ENCODE data around the gene NALCN. TPM values are rescaled to one million over a fixed set of nuclear protein-coding genes. Genes with fewer than 3 reads are reported as not detected.

Gene NALCN
- total RNA-seq, 2 donors from 2014 or later = 0.11 TPM; not detected in 1

DNA sequence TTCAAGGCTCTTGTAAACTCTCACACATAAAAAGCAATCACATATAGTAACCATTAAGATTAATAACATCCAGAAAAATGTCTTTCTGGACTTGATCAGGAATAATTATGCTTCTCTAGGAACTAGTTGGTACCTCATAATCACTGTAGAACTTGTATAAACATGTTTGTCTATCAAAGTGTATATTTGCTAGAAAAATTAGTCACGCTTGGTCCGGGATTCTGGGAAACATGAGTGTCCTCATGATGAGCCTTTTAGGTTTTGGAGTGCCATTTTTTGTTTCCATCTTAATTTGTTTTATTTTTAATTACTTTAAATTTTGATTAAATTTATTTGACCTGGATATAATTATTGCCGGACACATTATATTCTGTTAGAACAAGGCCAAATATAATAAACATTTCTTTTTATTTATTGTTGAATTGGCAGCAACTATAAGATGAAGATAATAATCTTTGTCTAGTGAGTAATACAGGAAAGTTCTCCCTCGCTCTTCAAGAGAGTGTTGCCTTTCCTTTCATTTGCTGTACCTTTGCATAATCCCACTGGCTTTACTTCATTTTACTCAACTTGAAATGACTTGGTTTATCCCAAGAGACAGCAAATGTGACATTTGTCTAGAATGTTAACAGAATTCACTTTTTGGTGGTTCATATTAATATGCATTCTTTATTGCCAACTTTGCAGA lies 207.0 kb downstream of the NALCN start:
- Histone ChIP-seq H3K36me3 (ENCODE audit: control insufficient read depth, insufficient read depth, low read length) (no peaks in the 10 kb centered on the region), H3K9me3 (ENCODE audit: control insufficient read depth, low read length) (no peaks in the 10 kb centered on the region), H3K27me3 (ENCODE audit: control insufficient read depth, insufficient read depth, low read length, poor library complexity, severe bottlenecking) (no peaks in the 10 kb centered on the region), H3K9ac (ENCODE audit: extremely low read depth, low read length, poor library complexity, severe bottlenecking) (no peak overlapping the region), H3K4me1 (ENCODE audit: control insufficient read depth, insufficient read depth, low read length) (no peaks in the 10 kb centered on the region), H3K27ac (ENCODE audit: low read depth, low read length) (no peak overlapping the region), H3K4me3 (ENCODE audit: low read length) (no peak overlapping the region)
- Mint-ChIP-seq H3K27me3 (ENCODE audit: insufficient read depth) (no peaks in the 10 kb centered on the region), H3K4me1 (no peaks in the 10 kb centered on the region), H3K36me3 (ENCODE audit: low read depth) (no peaks in the 10 kb centered on the region), H3K27ac (no peak overlapping the region), H3K9me3 (peaks cover 4% of the 10 kb centered on the region), H3K4me3 (no peak overlapping the region)
- 96% methylated on average over 3 of the region's 4 CpGs; no CpG with 5 or more reads in 1 of the 2 experiments for WGBS, 2 experiments (ENCODE audit: insufficient coverage in 1 of 2, insufficient read length in 1 of 2)
- TF ChIP-seq, protein P1, sequence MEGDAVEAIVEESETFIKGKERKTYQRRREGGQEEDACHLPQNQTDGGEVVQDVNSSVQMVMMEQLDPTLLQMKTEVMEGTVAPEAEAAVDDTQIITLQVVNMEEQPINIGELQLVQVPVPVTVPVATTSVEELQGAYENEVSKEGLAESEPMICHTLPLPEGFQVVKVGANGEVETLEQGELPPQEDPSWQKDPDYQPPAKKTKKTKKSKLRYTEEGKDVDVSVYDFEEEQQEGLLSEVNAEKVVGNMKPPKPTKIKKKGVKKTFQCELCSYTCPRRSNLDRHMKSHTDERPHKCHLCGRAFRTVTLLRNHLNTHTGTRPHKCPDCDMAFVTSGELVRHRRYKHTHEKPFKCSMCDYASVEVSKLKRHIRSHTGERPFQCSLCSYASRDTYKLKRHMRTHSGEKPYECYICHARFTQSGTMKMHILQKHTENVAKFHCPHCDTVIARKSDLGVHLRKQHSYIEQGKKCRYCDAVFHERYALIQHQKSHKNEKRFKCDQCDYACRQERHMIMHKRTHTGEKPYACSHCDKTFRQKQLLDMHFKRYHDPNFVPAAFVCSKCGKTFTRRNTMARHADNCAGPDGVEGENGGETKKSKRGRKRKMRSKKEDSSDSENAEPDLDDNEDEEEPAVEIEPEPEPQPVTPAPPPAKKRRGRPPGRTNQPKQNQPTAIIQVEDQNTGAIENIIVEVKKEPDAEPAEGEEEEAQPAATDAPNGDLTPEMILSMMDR (conservative IDR thresholded peaks at IDR 0.05) = no peak
- DNase-seq = no peak

DNA sequence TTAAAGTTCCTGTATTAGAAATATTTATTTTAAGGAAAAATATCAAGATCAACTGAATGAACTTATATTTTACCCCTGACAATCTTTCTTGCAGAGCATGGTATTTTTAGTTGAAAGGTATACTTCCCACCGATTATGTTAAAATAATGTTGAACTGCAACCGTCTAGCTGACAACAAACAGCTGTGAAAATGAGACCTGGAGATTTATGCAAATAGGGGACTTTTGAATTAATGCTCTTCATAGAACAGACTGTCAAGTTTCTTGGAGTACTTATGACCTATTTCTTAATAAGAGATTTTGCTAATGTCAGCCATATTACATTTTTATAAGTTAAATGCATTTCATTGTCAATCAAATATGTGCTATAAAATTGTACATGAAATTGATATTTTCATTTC lies 210.9 kb downstream of the NALCN start:
- H3K4me3 Mint-ChIP-seq = no peak overlapping the region
- Histone ChIP-seq H3K36me3 (ENCODE audit: control insufficient read depth, insufficient read depth, low read length) (no peaks in the 10 kb centered on the region), H3K4me1 (ENCODE audit: control insufficient read depth, insufficient read depth, low read length) (no peaks in the 10 kb centered on the region), H3K27ac (ENCODE audit: low read depth, low read length) (no peak overlapping the region), H3K27me3 (ENCODE audit: control insufficient read depth, insufficient read depth, low read length, poor library complexity, severe bottlenecking) (no peaks in the 10 kb centered on the region), H3K9me3 (ENCODE audit: control insufficient read depth, low read length) (no peaks in the 10 kb centered on the region), H3K9ac (ENCODE audit: extremely low read depth, low read length, poor library complexity, severe bottlenecking) (no peak overlapping the region), H3K4me3 (ENCODE audit: low read length) (no peak overlapping the region)
- no peak for DNase-seq
- WGBS, 2 experiments (ENCODE audit: insufficient coverage in 1 of 2, insufficient read length in 1 of 2) = 86 to 100% methylated on average over 2 of the region's 2 CpGs
- TF ChIP-seq, protein P1 (conservative IDR thresholded peaks at IDR 0.05) = no peak
- peaks cover 4% of the 10 kb centered on the region for H3K9me3 Mint-ChIP-seq
- no peaks in the 10 kb centered on the region for H3K27me3 Mint-ChIP-seq (ENCODE audit: insufficient read depth)
- H3K27ac Mint-ChIP-seq = no peak overlapping the region
- H3K4me1 Mint-ChIP-seq = no peaks in the 10 kb centered on the region
- no peaks in the 10 kb centered on the region for H3K36me3 Mint-ChIP-seq (ENCODE audit: low read depth)

DNA sequence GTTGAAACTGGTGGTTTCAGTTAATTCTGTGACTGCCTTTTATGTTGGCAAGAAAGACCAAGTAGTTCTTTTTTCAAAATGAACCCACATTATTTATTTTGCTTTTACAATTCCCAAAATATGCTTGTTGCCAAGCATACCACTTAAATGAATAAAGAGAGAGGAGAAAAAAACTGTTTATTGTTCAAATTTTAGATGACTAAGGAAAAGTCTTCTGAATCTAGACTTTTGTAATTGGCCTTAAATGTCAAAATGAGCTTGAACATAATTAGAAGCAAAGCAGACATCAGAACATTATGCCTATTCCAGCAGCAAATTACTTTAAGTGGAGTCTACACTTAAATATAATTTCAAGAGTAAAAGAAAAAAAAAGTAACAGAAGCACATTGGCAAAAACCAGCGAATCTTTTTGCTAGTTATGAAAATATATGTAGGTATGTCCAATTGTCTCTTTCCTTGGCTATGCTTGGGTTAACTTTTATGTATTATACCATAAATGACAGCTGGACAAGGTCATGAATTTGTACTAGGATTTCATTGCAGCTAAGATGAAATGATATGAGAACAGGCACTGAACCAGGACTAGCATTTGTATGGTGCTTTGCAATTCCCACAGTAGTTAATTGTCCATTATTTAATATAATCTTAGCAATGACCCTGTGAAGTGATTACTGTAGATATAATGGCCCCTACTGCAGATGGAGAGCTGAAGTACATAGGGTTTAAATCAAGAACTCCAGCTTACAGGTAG lies 211.9 kb downstream of the NALCN start:
- Histone ChIP-seq H3K27me3 (ENCODE audit: control insufficient read depth, insufficient read depth, low read length, poor library complexity, severe bottlenecking) (no peaks in the 10 kb centered on the region), H3K4me3 (ENCODE audit: low read length) (no peak overlapping the region), H3K9me3 (ENCODE audit: control insufficient read depth, low read length) (no peaks in the 10 kb centered on the region), H3K27ac (ENCODE audit: low read depth, low read length) (no peak overlapping the region), H3K4me1 (ENCODE audit: control insufficient read depth, insufficient read depth, low read length) (no peaks in the 10 kb centered on the region), H3K9ac (ENCODE audit: extremely low read depth, low read length, poor library complexity, severe bottlenecking) (no peak overlapping the region), H3K36me3 (ENCODE audit: control insufficient read depth, insufficient read depth, low read length) (no peaks in the 10 kb centered on the region)
- Mint-ChIP-seq H3K4me1 (no peaks in the 10 kb centered on the region), H3K36me3 (ENCODE audit: low read depth) (no peaks in the 10 kb centered on the region), H3K27me3 (ENCODE audit: insufficient read depth) (no peaks in the 10 kb centered on the region), H3K9me3 (peaks cover 4% of the 10 kb centered on the region), H3K27ac (no peak overlapping the region), H3K4me3 (no peak overlapping the region)
- 83 to 93% methylated on average over 1 of the region's 1 CpG for WGBS, 2 experiments (ENCODE audit: insufficient coverage in 1 of 2, insufficient read length in 1 of 2)
- TF ChIP-seq, protein P1 (conservative IDR thresholded peaks at IDR 0.05) = no peak
- no peak for DNase-seq
